ENCODE results near the gene COL5A1.
"Not testable (repeated sequence)": the region's sequence is repeated elsewhere in the genome, so short reads cannot be mapped to it uniquely, and the experiment has no call there.

Gene COL5A1

GRCh38 chr9:134712243-134712642 is 70.6 kb downstream of the COL5A1 start:
- no peak for DNase-seq

GRCh38 chr9:134712926-134713325 is 71.3 kb downstream of the COL5A1 start:
- DNase-seq: no peak

GRCh38 chr9:134715536-134715935 is 73.9 kb downstream of the COL5A1 start:
- not testable (repeated sequence) for DNase-seq

GRCh38 chr9:134716067-134716466 is 74.5 kb downstream of the COL5A1 start:
- DNase-seq: no peak

GRCh38 chr9:134717056-134717455 is 75.5 kb downstream of the COL5A1 start:
- no peak for DNase-seq

- no peak for DNase-seq
Observed at GRCh38 chr9:134717924-134718645, 76.5 kb downstream of the COL5A1 start.

- DNase-seq: no peak
Observed at GRCh38 chr9:134719331-134719730, 77.7 kb downstream of the COL5A1 start.

GRCh38 chr9:134720136-134720753 is 78.6 kb downstream of the COL5A1 start:
- no peak for DNase-seq

GRCh38 chr9:134720796-134721195 is 79.2 kb downstream of the COL5A1 start:
- no peak for DNase-seq

GRCh38 chr9:134721344-134721743 is 79.7 kb downstream of the COL5A1 start:
- DNase-seq: no peak

GRCh38 chr9:134722120-134722701 is 80.6 kb downstream of the COL5A1 start:
- no peak for DNase-seq

- no peak for DNase-seq
Observed at GRCh38 chr9:134723037-134723436, 81.4 kb downstream of the COL5A1 start.

- DNase-seq: no peak
Observed at GRCh38 chr9:134723491-134724190, 82.0 kb downstream of the COL5A1 start.

GRCh38 chr9:134724202-134724911 is 82.8 kb downstream of the COL5A1 start:
- DNase-seq: no peak

GRCh38 chr9:134724912-134725604 is 83.5 kb downstream of the COL5A1 start:
- DNase-seq: no peak

- DNase-seq: no peak
Observed at GRCh38 chr9:134725605-134725940, 84.0 kb downstream of the COL5A1 start.

GRCh38 chr9:134726026-134726721 is 84.6 kb downstream of the COL5A1 start:
- DNase-seq: no peak

- DNase-seq: no peak
Observed at GRCh38 chr9:134726722-134727034, 85.1 kb downstream of the COL5A1 start.

GRCh38 chr9:134728021-134728795 is 86.6 kb downstream of the COL5A1 start:
- DNase-seq: no peak

GRCh38 chr9:134728801-134729495 is 87.3 kb downstream of the COL5A1 start:
- no peak for DNase-seq

Data from NCI-H1417 treated with DMSO at 0.1 percent for 48 hours (cell line).